ENCODE measurements around the gene SHC4. TPM values are rescaled to one million over a fixed set of nuclear protein-coding genes. Genes with fewer than 3 reads are reported as not detected.
A peak's percentile ranks its signal among the peaks of the same experiment; 100 is the strongest.

SHC4 gene
- total RNA-seq, 2 experiments from 2014 or later: 0.41 to 1.3 TPM

- H3K4me1 ChIP-seq (ENCODE audit: insufficient read depth, low read length, poor library complexity, severe bottlenecking): no peaks in the 10 kb centered on the region
- H3K79me2 ChIP-seq (ENCODE audit: insufficient read depth, low read depth, low read length): no peaks in the 10 kb centered on the region
- CTCF ChIA-PET (ENCODE audit: unreplicated experiment): no interaction called here
- no peaks in the 10 kb centered on the region for H3K9me2 ChIP-seq (ENCODE audit: insufficient read depth, low read length)
- no peak overlapping the region for H3K4me2 ChIP-seq (ENCODE audit: low read length)
- peak overlapping the region; percentile 34; the same call in 1 of the 2 replicates for H2AFZ ChIP-seq (ENCODE audit: low read length)
- POLR2A ChIA-PET: interaction anchor here (0.6 to 0.8 kb wide), 2 partner anchors 290 to 565 kb away, joined by 3 read pairs; no protein-coding TSS in a partner anchor
- no peaks in the 10 kb centered on the region for H4K20me1 ChIP-seq (ENCODE audit: insufficient read depth, low read length)
- H3K9me3 ChIP-seq (ENCODE audit: low read length): no peaks in the 10 kb centered on the region
- no TSS peak for BruUV-seq (replicated peaks)
- no peaks in the 10 kb centered on the region for H3K36me3 ChIP-seq (ENCODE audit: insufficient read depth, low read length)
- intact Hi-C loops (cut with micrococcal nuclease; ENCODE audit: unreplicated experiment): loop anchor here (1.0 to 10.0 kb wide), 4 partner anchors 285 to 1283 kb away; no protein-coding TSS in a partner anchor
- H3K27ac ChIP-seq (ENCODE audit: low read depth, low read length, poor library complexity, severe bottlenecking): no peak overlapping the region
- peak; percentile 99 for TF ChIP-seq CTCF (conservative IDR thresholded peaks at IDR 0.05; ENCODE audit: low read length)
- no peak for TF ChIP-seq EZH2phosphoT487 (IDR thresholded peaks at IDR 0.05; ENCODE audit: borderline replicate concordance, low read depth, low read length)
- DNase-seq (ENCODE audit: low spot score): peak; percentile 77
- no peak overlapping the region for H3K4me3 ChIP-seq (ENCODE audit: low read depth, low read length, poor library complexity, severe bottlenecking)
These were observed 101.8 kb downstream of the SHC4 start for GRCh38 chr15:48861813-48862431.

GRCh38 chr15:48859426-48859825 is 104.3 kb downstream of the SHC4 start:
- H3K36me3 ChIP-seq (ENCODE audit: insufficient read depth, low read length): no peaks in the 10 kb centered on the region

More at GRCh38 chr15:48859426-48859825, 104.3 kb downstream of the SHC4 start:
- no TSS peak for BruUV-seq (replicated peaks)
- no peak overlapping the region for H3K4me3 ChIP-seq (ENCODE audit: low read depth, low read length, poor library complexity, severe bottlenecking)
- H4K20me1 ChIP-seq (ENCODE audit: insufficient read depth, low read length): no peaks in the 10 kb centered on the region
- H2AFZ ChIP-seq (ENCODE audit: low read length): no peak overlapping the region
- no peaks in the 10 kb centered on the region for H3K79me2 ChIP-seq (ENCODE audit: insufficient read depth, low read depth, low read length)
- H3K27ac ChIP-seq (ENCODE audit: low read depth, low read length, poor library complexity, severe bottlenecking): no peak overlapping the region
- TF ChIP-seq CTCF (conservative IDR thresholded peaks at IDR 0.05; ENCODE audit: low read length): no peak
- TF ChIP-seq EZH2phosphoT487 (IDR thresholded peaks at IDR 0.05; ENCODE audit: borderline replicate concordance, low read depth, low read length): no peak
- no peaks in the 10 kb centered on the region for H3K9me3 ChIP-seq (ENCODE audit: low read length)
- H3K9me2 ChIP-seq (ENCODE audit: insufficient read depth, low read length): no peaks in the 10 kb centered on the region
- intact Hi-C loops (cut with micrococcal nuclease; ENCODE audit: unreplicated experiment): no loop called here
- no peaks in the 10 kb centered on the region for H3K4me1 ChIP-seq (ENCODE audit: insufficient read depth, low read length, poor library complexity, severe bottlenecking)
- CTCF ChIA-PET (ENCODE audit: unreplicated experiment): no interaction called here
- DNase-seq (ENCODE audit: low spot score): no peak
- POLR2A ChIA-PET: interaction anchor here (1.0 kb wide), 1 partner anchor 12 kb away, joined by 3 read pairs; no protein-coding TSS in a partner anchor
- no peak overlapping the region for H3K4me2 ChIP-seq (ENCODE audit: low read length)

Measured in OCI-LY7 (cell line).